Measurements from ENCODE around the gene CCL26. TPM values are rescaled to one million over a fixed set of nuclear protein-coding genes. Genes with fewer than 3 reads are reported as not detected.

Gene CCL26
- total and polyA plus RNA-seq, 9 of the 15 experiments (the other 6 are each of a cell fraction or from before 2014, with no cell fraction given), result 2.3 to 26.8 (median 8.4) TPM

- TF ChIP-seq CUX1 (CRISPR knock-in tag; IDR thresholded peaks at IDR 0.05) (no peak), ZFX (CRISPR knock-in tag; IDR thresholded peaks at IDR 0.05) (no peak), FOSL1 (tag; conservative IDR thresholded peaks at IDR 0.05) (no peak), ARID2 (IDR thresholded peaks at IDR 0.05) (no peak), ETS1 (conservative IDR thresholded peaks at IDR 0.05; ENCODE audit: control insufficient read depth, low read depth, low read length) (no peak), ZNF717 (CRISPR knock-in tag; IDR thresholded peaks at IDR 0.05) (no peak), MYC (IDR thresholded peaks at IDR 0.05; ENCODE audit: low read depth, low read length) (no peak), MYC (CRISPR knock-in tag; IDR thresholded peaks at IDR 0.05; ENCODE audit: borderline replicate concordance, low read depth) (no peak), SIX5 (IDR thresholded peaks at IDR 0.05; ENCODE audit: borderline replicate concordance in 1 of 2, insufficient read depth in 1 of 2, low read depth in 1 of 2, low read length in 2 of 2) (no peak), ATF7 (IDR thresholded peaks at IDR 0.05) (peak; percentile 76), DLX4 (CRISPR knock-in tag; IDR thresholded peaks at IDR 0.05) (no peak), NFYB (IDR thresholded peaks at IDR 0.05; ENCODE audit: extremely low read depth, insufficient read length) (no peak), NR1H2 (CRISPR knock-in tag; IDR thresholded peaks at IDR 0.05) (no peak)
Observed at GRCh38 chr7:75811894-75812678, 40.1 kb upstream of the CCL26 start (continued).
